Neuron (in vitro differentiated cells): ENCODE results near the gene LY6G5C.

ENCODE experiments used
- H2AFZ ChIP-seq: one replicate; pipeline ENCODE4 v1.6.1; 2013; ENCODE audit warnings: low read depth, mild to moderate bottlenecking, inconsistent platforms, low read length, moderate library complexity
- H3K27me3 ChIP-seq: one replicate; pipeline ENCODE4 v1.6.1; 2013; ENCODE audit warnings: low read length; ENCODE audit not compliant: insufficient read depth
- H3K36me3 ChIP-seq: one replicate; pipeline ENCODE4 v1.6.1; 2013; ENCODE audit warnings: low read length; ENCODE audit not compliant: insufficient read depth
- H3K4me1 ChIP-seq: one replicate; pipeline ENCODE4 v1.6.1; 2013; ENCODE audit warnings: low read length; ENCODE audit not compliant: insufficient read depth
- H3K4me3 ChIP-seq: 2 replicates; pipeline ENCODE4 v1.5.1; 2013; ENCODE audit warnings: mild to moderate bottlenecking, low read length, moderate library complexity
- H3K9me3 ChIP-seq: one replicate; pipeline ENCODE4 v1.6.1; 2013; ENCODE audit warnings: low read length

LY6G5C gene

GRCh38 chr6:31630177-31630934, 50.5 kb downstream of the LY6G5C start:
- no peak overlapping the region for H3K4me3 ChIP-seq
- no peaks in the 10 kb centered on the region for H3K9me3 ChIP-seq
- H2AFZ ChIP-seq = no peak overlapping the region
- no peaks in the 10 kb centered on the region for H3K27me3 ChIP-seq
- no peaks in the 10 kb centered on the region for H3K4me1 ChIP-seq
- peaks cover 98% of the 10 kb centered on the region for H3K36me3 ChIP-seq

GRCh38 chr6:31629014-31629413, 51.9 kb downstream of the LY6G5C start:
- H3K9me3 ChIP-seq = no peaks in the 10 kb centered on the region
- H3K4me3 ChIP-seq = no peak overlapping the region
- H3K36me3 ChIP-seq = peaks cover 97% of the 10 kb centered on the region
- no peaks in the 10 kb centered on the region for H3K4me1 ChIP-seq
- no peak overlapping the region for H2AFZ ChIP-seq
- H3K27me3 ChIP-seq = no peaks in the 10 kb centered on the region

GRCh38 chr6:31627690-31628287, 53.1 kb downstream of the LY6G5C start:
- Histone ChIP-seq H3K36me3 (peaks cover 96% of the 10 kb centered on the region), H3K4me3 (no peak overlapping the region), H3K9me3 (no peaks in the 10 kb centered on the region), H3K4me1 (peaks cover 3% of the 10 kb centered on the region), H2AFZ (no peak overlapping the region), H3K27me3 (no peaks in the 10 kb centered on the region)

- H2AFZ ChIP-seq = no peak overlapping the region
- H3K27me3 ChIP-seq = no peaks in the 10 kb centered on the region
- H3K4me1 ChIP-seq = peaks cover 10% of the 10 kb centered on the region
- H3K9me3 ChIP-seq = no peaks in the 10 kb centered on the region
- no peak overlapping the region for H3K4me3 ChIP-seq
- H3K36me3 ChIP-seq = peaks cover 95% of the 10 kb centered on the region
Observed at GRCh38 chr6:31626952-31627351, 53.9 kb downstream of the LY6G5C start.
